GM18909 (cell line): Measurements from ENCODE around the gene KIAA0319L.

Source experiments
- ATAC-seq: cut with Tn5 transposase; IDR thresholded peaks from one replicate; pipeline ENCODE4 v1.9.1; 2021; ENCODE audit warnings: mild to moderate bottlenecking; ENCODE audit not compliant: unreplicated experiment, poor library complexity

Gene KIAA0319L

GRCh38 chr1:35406103-35406502 is 151.1 kb downstream of the KIAA0319L start:
- no peak for ATAC-seq

GRCh38 chr1:35401049-35401448 is 156.2 kb downstream of the KIAA0319L start:
- no peak for ATAC-seq

GRCh38 chr1:35398739-35399138 is 158.5 kb downstream of the KIAA0319L start:
- ATAC-seq: no peak

GRCh38 chr1:35394386-35394785 is 162.8 kb downstream of the KIAA0319L start:
- ATAC-seq: no peak

GRCh38 chr1:35390600-35391494 is 166.4 kb downstream of the KIAA0319L start:
- no peak for ATAC-seq

GRCh38 chr1:35386959-35387358 is 170.2 kb downstream of the KIAA0319L start:
- ATAC-seq: no peak

GRCh38 chr1:35386290-35386689 is 170.9 kb downstream of the KIAA0319L start:
- no peak for ATAC-seq
